H1 (cell line): ENCODE measurements around the gene OGFOD1. TPM values are rescaled to one million over a fixed set of nuclear protein-coding genes. Genes with fewer than 3 reads are reported as not detected.

Source experiments
- CBX5 ChIP-seq: fragments of 300-800, 300-1000 bp; sonication (generic); IDR thresholded peaks from 2 replicates; pipeline ENCODE4 v1.7.1; 2016; ENCODE audit warnings: antibody characterized with exemption, low read length, low read depth
- CHD1 ChIP-seq: IDR thresholded peaks from 2 replicates; pipeline ENCODE4 v1.6.1; 2012; ENCODE audit warnings: low read depth, low read length, improper control_type of control experiment
- CHD2 ChIP-seq: IDR thresholded peaks from 2 replicates; pipeline ENCODE4 v1.6.1; 2012; ENCODE audit warnings: low read length, improper control_type of control experiment
- POU5F1 ChIP-seq: IDR thresholded peaks from 2 replicates; pipeline ENCODE4 v1.6.1; 2011; ENCODE audit warnings: low read depth, mild to moderate bottlenecking, low read length, moderate library complexity
- RXRA ChIP-seq: IDR thresholded peaks from 2 replicates; pipeline ENCODE4 v1.6.1; 2011; ENCODE audit warnings: low read depth, mild to moderate bottlenecking, low read length, moderate library complexity; ENCODE audit not compliant: insufficient read depth
- ZNF274 ChIP-seq: IDR thresholded peaks from 2 replicates; pipeline ENCODE4 v1.7.0; 2012; ENCODE audit warnings: low read length, borderline replicate concordance; ENCODE audit errors: extremely low read depth
- polyA plus RNA-seq, 7 experiments: library from polyadenylated mRNA; depleted of rRNA in 3 of 7; stranded (reverse) in 5 of 7; unstranded in 2 of 7; fragments of >200 nt in 5 of 7; fragments of 200-250 nt in 2 of 7; gene quantifications; 1 replicate in 5 of 7; 2 replicates in 1 of 7; 4 replicates in 1 of 7; pipeline versions ENCODE4 v1.2.1 to v1.2.3, GENCODE V29; 2011 to 2013; ENCODE audit warnings: missing spikeins in 2 of 7, mixed read lengths in 2 of 7
- total RNA-seq: library from RNA; stranded (reverse); fragmentation: NEBNext Ultra II Directional; extraction: Animal tissue kit (Norgen Biotek cat#: 25700); gene quantifications from 2 replicates; pipeline ENCODE4 v1.2.1, GENCODE V29; 2021
- TF ChIP-seq, protein P1 (sequence below), 3 experiments: IDR thresholded peaks; 1 replicate in 2 of 3; 2 replicates in 1 of 3; pipeline versions ENCODE4 v1.5.1 to v1.6.1; 2011; ENCODE audit warnings: low read length in 3 of 3, mild to moderate bottlenecking in 3 of 3, inconsistent platforms in 2 of 3, low read depth in 1 of 3, moderate library complexity in 1 of 3; ENCODE audit not compliant: insufficient read depth in 1 of 3; ENCODE audit errors: control extremely low read depth in 1 of 3

OGFOD1 gene
- total and polyA plus RNA-seq, 2 of the 8 experiments (the other 6 are each of a cell fraction or from before 2014, with no cell fraction given) = 24.6 to 61.4 TPM

DNA sequence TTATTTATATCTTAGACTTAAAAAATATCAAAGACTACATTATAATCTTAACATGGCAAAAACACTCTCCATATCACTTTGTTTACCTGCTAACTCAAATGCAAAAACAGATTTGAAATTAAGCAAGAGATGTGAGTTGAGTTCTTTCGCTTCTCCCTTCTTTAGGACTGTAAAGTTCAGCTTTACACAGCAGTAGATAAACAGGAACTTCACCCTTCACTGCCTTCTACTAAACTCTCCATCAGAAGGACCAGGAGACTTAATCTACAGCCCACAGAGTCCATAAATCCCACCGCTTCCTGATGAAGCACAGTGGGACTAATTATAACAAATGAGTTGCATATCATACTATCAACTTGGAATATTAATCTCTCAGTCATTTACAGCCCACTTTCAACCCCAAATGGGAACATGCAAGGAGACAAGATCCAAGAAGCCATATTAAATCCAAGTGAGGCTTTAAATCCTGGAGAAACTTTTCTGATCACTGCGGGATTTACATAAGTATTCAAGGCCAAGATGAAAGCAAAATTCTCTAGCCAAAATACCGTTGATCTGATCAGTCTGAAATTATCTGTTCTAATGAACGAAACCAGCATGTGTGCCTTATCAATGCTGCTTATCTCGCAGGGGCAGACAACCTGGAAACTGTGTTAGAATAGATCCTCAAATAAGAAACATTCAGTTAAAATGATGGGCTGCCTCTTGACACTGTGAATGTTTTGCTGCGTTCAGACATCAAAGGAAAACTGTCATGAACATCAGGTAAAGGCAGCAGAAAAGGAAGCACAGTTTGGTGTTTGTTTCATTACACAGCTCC, 27.6 kb upstream of the OGFOD1 start (continued):
- TF ChIP-seq ZNF274 (no peak), CHD2 (no peak), POU5F1 (no peak), CBX5 (no peak), RXRA (no peak), CHD1 (no peak)
- TF ChIP-seq, protein P1, sequence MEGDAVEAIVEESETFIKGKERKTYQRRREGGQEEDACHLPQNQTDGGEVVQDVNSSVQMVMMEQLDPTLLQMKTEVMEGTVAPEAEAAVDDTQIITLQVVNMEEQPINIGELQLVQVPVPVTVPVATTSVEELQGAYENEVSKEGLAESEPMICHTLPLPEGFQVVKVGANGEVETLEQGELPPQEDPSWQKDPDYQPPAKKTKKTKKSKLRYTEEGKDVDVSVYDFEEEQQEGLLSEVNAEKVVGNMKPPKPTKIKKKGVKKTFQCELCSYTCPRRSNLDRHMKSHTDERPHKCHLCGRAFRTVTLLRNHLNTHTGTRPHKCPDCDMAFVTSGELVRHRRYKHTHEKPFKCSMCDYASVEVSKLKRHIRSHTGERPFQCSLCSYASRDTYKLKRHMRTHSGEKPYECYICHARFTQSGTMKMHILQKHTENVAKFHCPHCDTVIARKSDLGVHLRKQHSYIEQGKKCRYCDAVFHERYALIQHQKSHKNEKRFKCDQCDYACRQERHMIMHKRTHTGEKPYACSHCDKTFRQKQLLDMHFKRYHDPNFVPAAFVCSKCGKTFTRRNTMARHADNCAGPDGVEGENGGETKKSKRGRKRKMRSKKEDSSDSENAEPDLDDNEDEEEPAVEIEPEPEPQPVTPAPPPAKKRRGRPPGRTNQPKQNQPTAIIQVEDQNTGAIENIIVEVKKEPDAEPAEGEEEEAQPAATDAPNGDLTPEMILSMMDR (IDR thresholded peaks at IDR 0.05; ENCODE audit: control extremely low read depth in 1 of 3, insufficient read depth in 1 of 3, low read depth in 1 of 3, low read length in 3 of 3) = no peak
